NCI-H2081 (cell line): ENCODE measurements around the gene STK17B.
"Not testable (repeated sequence)": the region's sequence is repeated elsewhere in the genome, so short reads cannot be mapped to it uniquely, and the experiment has no call there.

Experiments
- DNase-seq, 2 experiments: peaks; one replicate each; lab custom pipeline; 2025; lab: John Stamatoyannopoulos, UW

The STK17B gene

DNA sequence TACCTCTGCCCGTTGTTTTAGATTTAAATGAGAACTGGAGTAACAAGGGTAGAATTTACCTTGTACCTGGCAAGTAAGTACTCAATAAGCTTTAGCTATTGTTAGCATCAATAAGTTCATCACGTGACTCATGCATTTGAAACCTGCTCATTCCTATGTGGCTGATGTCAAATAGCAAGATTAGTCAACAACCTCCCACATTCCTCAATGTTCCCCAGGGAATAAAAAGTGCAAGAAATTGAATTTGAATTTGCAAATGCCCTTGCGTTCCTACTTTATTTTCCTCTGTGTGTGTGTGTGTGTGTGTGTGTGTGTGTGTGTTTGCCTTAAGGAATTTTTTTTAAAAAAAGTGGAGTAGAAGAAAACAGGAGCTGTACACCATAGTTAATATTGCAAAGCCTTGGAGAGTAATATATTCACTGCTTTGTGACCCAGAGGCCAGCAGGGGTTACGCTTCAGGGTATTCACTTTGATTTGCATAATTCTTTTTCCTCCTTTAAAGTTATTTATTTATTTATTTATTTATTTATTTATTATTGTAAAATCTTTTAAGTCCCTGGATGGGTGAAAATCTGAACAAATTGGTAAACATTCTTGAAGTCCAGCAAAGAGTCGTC lies 58.9 kb downstream of the STK17B start:
- DNase-seq: no peak

DNA sequence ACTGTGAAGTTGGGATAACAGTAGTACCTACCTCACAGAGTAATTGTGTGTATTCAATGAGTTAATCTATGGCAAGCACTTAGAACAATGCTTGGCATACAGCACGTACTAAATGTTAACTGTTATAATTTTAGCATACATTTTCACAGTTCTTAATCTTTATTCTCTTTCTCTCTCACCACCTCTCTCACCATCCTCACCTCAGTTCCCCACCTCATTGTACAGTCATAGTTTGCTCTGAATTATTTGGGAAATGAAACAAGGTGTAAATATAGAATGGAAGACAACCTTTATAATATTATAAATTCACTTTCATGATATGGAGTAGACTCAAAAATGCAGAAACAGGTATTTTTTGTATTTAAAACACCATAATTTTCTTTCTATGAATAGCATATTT lies 62.8 kb downstream of the STK17B start:
- DNase-seq: no peak

GRCh38 chr2:196105951-196106350 lies 65.4 kb downstream of the STK17B start:
- no peak for DNase-seq

DNA sequence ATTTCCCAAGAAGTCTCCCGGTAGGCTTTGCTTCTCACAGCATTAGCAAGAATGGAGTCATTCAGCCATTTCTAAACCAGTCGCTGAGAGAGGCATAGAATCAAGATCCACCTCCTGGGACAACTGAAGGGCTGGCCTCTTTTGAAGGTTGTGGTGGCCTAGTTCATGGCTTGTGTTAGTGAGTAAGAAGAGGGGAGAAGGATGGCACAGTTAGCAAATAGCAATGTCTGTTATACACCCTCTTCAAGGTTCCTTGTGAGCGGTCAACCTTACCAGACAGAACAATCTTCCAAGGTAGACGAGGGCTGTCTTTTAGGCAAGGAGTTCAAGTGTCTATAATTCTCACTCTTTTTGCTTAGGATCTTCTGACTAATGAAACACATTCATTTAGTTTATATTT lies 67.3 kb downstream of the STK17B start:
- DNase-seq: no peak

DNA sequence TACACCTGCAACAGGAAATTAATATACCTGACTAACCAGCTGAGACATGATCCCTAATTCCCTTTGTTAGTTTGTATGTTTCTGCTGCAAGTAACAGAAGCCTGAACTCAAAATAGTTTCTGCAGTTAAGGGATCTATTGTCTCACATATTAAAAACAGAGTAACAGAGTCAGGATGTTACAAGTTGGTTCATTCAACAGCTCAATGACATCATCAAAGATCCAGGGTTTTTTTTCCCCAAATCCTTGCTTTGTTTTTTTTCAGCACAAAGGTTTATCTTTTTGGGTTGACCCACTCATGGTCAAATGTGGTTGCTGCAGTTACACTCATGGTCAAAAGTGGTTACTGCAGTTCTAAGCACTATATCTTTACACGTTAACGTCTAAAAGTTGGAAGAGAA lies 67.8 kb downstream of the STK17B start:
- no peak for DNase-seq

DNA sequence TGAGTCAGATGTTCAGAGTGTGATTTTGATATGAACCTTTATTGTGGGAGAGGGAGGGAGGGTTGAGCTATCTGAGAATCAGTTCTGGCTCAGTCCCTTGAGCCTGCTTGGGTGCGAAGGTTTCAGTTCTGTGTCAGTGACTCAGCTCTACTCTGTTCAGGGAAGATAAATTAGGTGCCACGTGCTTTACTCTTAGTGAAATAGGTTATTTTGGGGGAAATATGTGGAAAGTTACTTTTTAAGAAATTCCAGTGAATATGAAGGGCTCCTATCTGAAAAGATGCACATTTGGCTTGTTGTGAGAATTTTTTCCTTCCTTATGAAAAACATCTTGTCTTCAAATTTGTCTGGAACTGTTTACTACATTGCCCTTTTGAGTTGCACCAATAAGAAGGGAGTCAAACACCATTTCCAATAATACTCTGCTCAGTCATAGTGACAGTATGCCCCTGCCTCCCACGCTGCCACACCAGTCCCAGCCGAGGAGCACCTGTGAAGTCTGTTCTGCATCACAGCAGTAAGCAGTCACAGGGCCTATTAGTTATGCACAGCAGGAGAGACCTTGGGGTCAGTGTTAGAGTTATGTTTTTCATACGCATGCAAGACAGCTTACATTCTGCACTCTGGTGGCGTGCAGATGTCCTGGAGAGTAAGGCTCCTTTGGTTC lies 69.9 kb downstream of the STK17B start:
- DNase-seq: no peak

DNA sequence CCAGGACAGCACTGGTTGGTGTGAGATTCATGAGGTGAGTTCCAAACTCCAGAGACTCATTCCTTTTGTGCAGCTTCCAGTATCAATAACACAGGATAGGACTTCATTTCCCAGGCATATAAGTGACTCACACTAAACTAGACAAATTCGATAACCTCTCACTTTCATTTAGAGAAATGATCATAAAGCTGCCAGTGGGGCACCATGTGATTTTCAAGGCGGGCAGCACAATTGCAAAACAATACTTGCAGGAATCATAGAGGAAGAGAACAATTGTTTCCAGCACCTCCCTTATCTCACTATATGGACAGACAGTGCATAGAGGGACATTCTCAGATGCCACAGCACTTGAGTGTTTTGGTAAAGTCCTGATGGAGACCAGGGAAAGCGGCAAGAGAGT lies 71.5 kb downstream of the STK17B start:
- no peak for DNase-seq

- no peak for DNase-seq
These were observed 73.3 kb downstream of the STK17B start for GRCh38 chr2:196097864-196098660.

DNA sequence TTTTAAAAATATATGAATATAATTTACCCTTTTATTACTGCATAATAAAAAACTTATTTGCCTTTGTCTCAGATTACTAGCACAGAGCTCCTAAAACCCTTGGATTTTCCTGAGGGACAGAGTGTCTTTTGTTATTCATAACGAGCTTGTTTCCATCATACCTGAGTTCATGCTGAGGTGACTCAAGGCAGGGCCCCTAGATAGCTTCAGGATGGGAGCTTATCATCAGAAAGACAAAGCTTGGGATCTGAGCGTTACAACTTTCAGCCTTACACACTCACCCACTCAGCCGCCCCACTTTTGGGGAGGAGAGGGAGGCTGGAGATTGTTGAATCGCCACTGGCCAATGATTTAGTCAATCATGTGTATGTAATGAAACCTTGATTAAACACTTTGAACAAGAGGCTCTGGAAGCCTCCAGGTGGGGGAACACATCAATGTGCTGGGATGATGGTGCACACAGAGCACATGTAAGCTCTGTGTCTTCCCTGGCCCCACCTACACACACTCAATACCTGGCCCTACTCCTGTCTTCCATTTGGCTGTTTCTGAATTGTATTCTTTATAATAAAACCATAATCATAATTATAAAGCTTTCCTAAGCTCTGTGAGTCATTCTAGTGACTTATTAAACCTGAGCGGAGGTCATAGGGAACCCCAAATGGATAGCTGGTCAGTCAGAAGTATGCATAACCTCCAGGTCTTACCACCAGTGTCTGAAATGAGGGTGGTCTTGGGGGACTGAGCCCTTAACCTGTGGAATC lies 74.2 kb downstream of the STK17B start:
- DNase-seq: no peak

GRCh38 chr2:196096264-196096663 lies 75.1 kb downstream of the STK17B start:
- no peak for DNase-seq

DNA sequence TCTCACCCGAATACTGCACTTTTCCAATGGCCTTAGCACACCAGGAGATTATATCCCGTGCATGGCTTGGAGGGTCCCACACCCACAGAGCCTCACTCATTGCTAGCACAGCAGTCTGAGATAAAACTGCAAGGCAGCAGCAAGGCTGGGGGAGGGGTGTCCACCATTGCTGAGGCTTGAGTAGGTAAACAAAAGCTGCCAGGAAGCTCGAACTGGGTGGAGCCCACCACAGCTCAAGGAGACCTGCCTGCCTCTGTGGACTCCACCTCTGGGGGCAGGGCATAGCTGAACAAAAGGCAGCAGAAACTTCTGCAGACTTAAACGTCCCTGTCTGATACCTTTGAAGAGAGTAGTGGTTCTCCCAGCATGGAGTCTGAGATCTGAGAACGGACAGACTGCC lies 81.9 kb downstream of the STK17B start:
- DNase-seq: not testable (repeated sequence)

GRCh38 chr2:196088203-196088602 lies 83.2 kb downstream of the STK17B start:
- no peak for DNase-seq

DNA sequence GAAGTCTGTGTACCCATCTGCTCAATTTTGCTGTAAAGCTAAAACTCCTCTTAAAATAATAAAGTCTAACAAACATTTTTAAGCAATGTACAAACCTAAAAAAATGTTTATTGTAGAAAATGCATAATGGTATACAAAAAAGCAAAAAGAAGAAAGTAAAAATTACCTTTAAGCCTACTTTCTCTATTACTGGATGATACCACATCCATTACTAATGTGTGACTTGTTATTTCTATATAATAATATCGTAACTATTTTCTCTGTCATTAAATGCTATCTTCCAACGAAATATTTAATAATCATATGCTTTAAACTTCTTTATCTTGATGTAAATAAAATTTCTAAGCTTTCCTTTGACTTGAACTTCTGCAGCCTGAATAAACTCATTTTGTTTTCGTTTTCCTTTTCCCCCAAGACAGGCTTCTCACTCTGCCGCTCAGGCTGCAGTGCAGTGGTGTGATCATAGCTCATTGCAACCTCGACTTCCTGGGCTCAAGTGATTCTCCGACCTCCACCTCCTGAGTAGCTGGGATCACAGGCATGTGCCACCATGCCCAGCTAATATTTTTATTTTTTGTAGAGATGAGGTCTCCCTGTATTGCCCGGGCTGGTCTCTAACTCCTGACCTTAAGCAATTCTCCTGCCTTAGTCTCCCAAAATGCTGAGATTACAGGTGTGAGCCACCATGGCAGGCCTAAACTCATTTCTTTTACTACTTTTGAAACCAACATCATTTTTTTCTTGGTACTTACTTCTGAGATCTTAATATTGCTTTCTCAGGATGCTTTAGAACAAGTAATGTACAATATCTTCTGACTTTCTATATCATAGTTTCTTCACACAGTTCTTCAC lies 84.6 kb downstream of the STK17B start:
- no peak for DNase-seq

DNA sequence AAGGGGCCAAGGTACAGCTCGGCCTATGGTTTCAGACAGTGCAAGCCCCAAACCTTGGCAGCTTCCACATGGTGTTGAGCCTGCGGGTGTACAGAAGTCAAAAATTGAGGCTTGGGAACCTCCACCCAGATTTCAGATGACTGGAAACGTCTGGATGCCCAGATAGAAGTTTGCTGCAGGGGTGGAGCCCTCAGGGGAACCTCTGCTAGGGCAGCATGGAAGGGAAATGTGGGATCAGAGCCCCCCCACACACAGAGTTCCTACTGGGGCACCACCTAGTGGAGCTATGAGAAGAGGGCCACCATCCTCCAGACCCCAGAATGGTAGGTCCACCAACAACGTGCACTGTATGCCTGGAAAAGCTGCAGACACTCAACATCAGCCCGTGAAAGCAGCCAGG lies 87.8 kb downstream of the STK17B start:
- DNase-seq: no peak
